Measurements from ENCODE around the gene PAQR4.

DNA sequence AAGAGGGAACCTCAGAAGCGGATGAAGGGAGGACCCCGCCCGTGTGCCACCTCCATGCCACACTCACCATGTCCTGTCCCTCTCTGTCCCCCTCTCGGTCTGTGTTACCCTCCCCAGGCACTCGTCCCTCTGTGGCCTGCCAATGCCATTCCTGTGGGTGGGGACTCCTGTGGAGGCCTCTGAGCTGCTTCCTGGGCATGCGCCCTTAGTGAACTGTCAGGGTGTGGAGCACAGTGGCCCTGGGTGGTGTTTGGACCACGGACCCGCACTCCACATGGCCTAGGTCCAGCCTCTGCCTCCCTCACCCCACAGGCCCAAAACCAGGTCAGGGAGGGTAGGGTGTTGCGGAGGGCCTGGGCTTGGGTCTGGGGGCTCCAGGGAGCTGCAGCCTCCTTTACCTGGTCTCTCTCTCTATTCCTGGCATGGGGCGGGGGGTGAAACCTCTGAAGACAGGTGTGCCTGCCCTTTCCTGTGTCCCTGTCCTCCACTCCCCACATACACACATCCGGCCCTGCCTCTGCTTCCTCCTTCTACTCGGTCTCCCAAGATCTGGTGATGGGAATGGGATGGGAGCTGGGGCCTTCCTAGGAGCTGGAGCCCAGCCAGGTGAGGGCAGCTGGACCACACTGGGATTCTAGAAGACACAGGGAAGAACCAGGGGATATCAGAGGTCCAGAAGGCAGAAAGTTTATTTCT lies 22.6 kb downstream of the PAQR4 start:
- TF ChIP-seq EZH2 (IDR thresholded peaks at IDR 0.05): no peak
- TF ChIP-seq POLR2AphosphoS5 (IDR thresholded peaks at IDR 0.05; ENCODE audit: borderline replicate concordance, low read depth, low read length): no peak
- no peak for TF ChIP-seq FOXP2 (optimal IDR thresholded peaks at IDR 0.05; ENCODE audit: control extremely low read depth, extremely low read length, insufficient read depth)
